Keratinocyte (primary cell): ENCODE data around the gene SCRG1. TPM values are rescaled to one million over a fixed set of nuclear protein-coding genes. Genes with fewer than 3 reads are reported as not detected.

Source experiments
- DNase-seq: peaks from one replicate; pipeline ENCODE4 v3.0.0-alpha.2; 2011; ENCODE audit warnings: low read depth, missing footprints, low spot score
- FAIRE-seq: peaks from 2 replicates; lab custom pipeline; 2011; peaks lifted over from hg19 to GRCh38; lab: Jason Lieb, UNC
- H2AFZ ChIP-seq: 2 replicates; pipeline ENCODE4 v1.6.0; 2012; ENCODE audit warnings: low read length, control low read depth, inconsistent platforms; ENCODE audit not compliant: control insufficient read depth
- H3K27ac ChIP-seq: 2 replicates; pipeline ENCODE4 v1.5.1; 2011; ENCODE audit warnings: low read length; ENCODE audit not compliant: control insufficient read depth, insufficient read depth
- H3K27me3 ChIP-seq: 3 replicates; pipeline ENCODE4 v1.6.0; 2011; ENCODE audit warnings: low read length; ENCODE audit not compliant: control insufficient read depth, insufficient read depth; ENCODE audit errors: extremely low read depth
- H3K36me3 ChIP-seq, 2 experiments: 2 replicates in 1 of 2; 3 replicates in 1 of 2; pipeline ENCODE4 v1.5.1; 2011; ENCODE audit warnings: low read length in 2 of 2, mild to moderate bottlenecking in 1 of 2; ENCODE audit not compliant: control insufficient read depth in 2 of 2, insufficient read depth in 2 of 2; ENCODE audit errors: extremely low read depth in 1 of 2
- H3K4me1 ChIP-seq: 3 replicates; pipeline ENCODE4 v1.5.1; 2011; ENCODE audit warnings: low read length; ENCODE audit not compliant: control insufficient read depth, insufficient read depth; ENCODE audit errors: extremely low read depth
- H3K4me2 ChIP-seq: 3 replicates; pipeline ENCODE4 v1.6.0; 2011; ENCODE audit warnings: low read depth, low read length; ENCODE audit not compliant: control insufficient read depth, insufficient read depth; ENCODE audit errors: extremely low read depth
- H3K4me3 ChIP-seq, 3 experiments: fragments of 200-600 bp in 1 of 3; sonication (generic) in 1 of 3; 2 replicates in 2 of 3; 3 replicates in 1 of 3; pipeline ENCODE4 v1.5.1; 2011 to 2016; ENCODE audit warnings: low read length in 3 of 3, mild to moderate bottlenecking in 3 of 3, control low read depth in 2 of 3, inconsistent platforms in 1 of 3, low read depth in 1 of 3, mixed read lengths in 1 of 3, mixed run types in 1 of 3, moderate library complexity in 1 of 3; ENCODE audit not compliant: control insufficient read depth in 2 of 3, insufficient read depth in 2 of 3; ENCODE audit errors: extremely low read depth in 1 of 3
- H3K79me2 ChIP-seq: 2 replicates; pipeline ENCODE4 v1.6.0; 2012; ENCODE audit warnings: low read length; ENCODE audit not compliant: control insufficient read depth, insufficient read depth
- H3K9ac ChIP-seq: 3 replicates; pipeline ENCODE4 v1.6.0; 2011; ENCODE audit warnings: low read length; ENCODE audit not compliant: control insufficient read depth, insufficient read depth; ENCODE audit errors: extremely low read depth
- H3K9me1 ChIP-seq: 3 replicates; pipeline ENCODE4 v1.6.0; 2011; ENCODE audit warnings: low read length; ENCODE audit not compliant: control insufficient read depth, insufficient read depth; ENCODE audit errors: extremely low read depth
- H3K9me3 ChIP-seq: 2 replicates; pipeline ENCODE4 v1.5.1; 2012; ENCODE audit warnings: low read depth, low read length; ENCODE audit not compliant: control insufficient read depth
- H4K20me1 ChIP-seq: 3 replicates; pipeline ENCODE4 v1.6.0; 2011; ENCODE audit warnings: low read length; ENCODE audit not compliant: control insufficient read depth, insufficient read depth; ENCODE audit errors: extremely low read depth
- EZH2 ChIP-seq: IDR thresholded peaks from one replicate; pipeline ENCODE4 v1.6.1; 2012; ENCODE audit warnings: inconsistent platforms, mild to moderate bottlenecking, low read length, moderate library complexity
- dilution Hi-C: fragments of 300-500 bp; cut with MboI; formaldehyde crosslinking; loops from one replicate; pipeline ENCODE4 v1.7.0; 2020; ENCODE audit warnings: low sequenced_read_pairs; ENCODE audit not compliant: extremely low pct_ligation_motif_present
- polyA plus RNA-seq, 5 experiments: library from polyadenylated mRNA; depleted of rRNA in 3 of 5; stranded (reverse) in 3 of 5; stranded (forward) in 1 of 5; unstranded in 1 of 5; fragments of >200 nt; gene quantifications; 1 replicate in 1 of 5; 2 replicates in 3 of 5; 3 replicates in 1 of 5; pipeline versions ENCODE4 v1.2.1 to v1.2.3, GENCODE V29; 2011 to 2012; ENCODE audit warnings: missing spikeins in 2 of 5, low read depth in 1 of 5, low replicate concordance in 1 of 5
- TF ChIP-seq, protein P1 (sequence below), 3 experiments: IDR thresholded peaks in 1 of 3; conservative IDR thresholded peaks in 1 of 3; optimal IDR thresholded peaks in 1 of 3; 2 replicates in 2 of 3; 3 replicates in 1 of 3; pipeline versions ENCODE3 to v1.5.1; 2011; ENCODE audit warnings: low read length in 3 of 3, mild to moderate bottlenecking in 3 of 3, moderate library complexity in 2 of 3, control low read depth in 1 of 3, inconsistent platforms in 1 of 3; ENCODE audit not compliant: insufficient read depth in 2 of 3; ENCODE audit errors: extremely low read depth in 1 of 3

SCRG1 gene
- polyA plus RNA-seq, 1 donor (not counting 4 experiments of a cell fraction or from before 2014, with no cell fraction given), result not detected

DNA sequence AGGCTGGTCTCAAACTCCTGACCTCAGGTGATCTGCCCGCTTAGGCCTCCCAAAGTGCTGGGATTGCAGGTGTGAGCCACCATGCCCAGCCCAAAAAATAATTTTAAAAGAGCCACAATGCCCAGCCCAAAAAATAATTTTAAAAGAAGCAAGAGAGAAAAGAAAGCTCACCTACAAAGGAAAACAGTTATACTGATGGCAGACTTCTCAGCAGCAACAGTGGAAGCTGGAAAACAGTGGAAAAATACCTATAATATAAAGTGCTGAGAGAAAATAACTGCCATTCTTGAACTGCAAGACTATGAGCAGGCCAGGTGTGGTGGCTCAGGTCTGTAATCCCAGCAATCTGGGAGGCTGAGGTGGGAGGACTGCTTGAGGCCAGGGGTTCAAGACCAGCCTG is 51.4 kb downstream of the SCRG1 start:
- Histone ChIP-seq H3K79me2 (no peaks in the 10 kb centered on the region), H3K36me3 (no peaks in the 10 kb centered on the region), H3K4me3 (no peak overlapping the region), H3K9ac (no peak overlapping the region), H3K9me1 (no peaks in the 10 kb centered on the region), H3K9me3 (no peaks in the 10 kb centered on the region), H2AFZ (no peak overlapping the region), H3K4me1 (no peaks in the 10 kb centered on the region), H4K20me1 (no peaks in the 10 kb centered on the region), H3K27ac (no peak overlapping the region), H3K4me2 (no peak overlapping the region), H3K27me3 (no peaks in the 10 kb centered on the region)
- TF ChIP-seq, protein P1, sequence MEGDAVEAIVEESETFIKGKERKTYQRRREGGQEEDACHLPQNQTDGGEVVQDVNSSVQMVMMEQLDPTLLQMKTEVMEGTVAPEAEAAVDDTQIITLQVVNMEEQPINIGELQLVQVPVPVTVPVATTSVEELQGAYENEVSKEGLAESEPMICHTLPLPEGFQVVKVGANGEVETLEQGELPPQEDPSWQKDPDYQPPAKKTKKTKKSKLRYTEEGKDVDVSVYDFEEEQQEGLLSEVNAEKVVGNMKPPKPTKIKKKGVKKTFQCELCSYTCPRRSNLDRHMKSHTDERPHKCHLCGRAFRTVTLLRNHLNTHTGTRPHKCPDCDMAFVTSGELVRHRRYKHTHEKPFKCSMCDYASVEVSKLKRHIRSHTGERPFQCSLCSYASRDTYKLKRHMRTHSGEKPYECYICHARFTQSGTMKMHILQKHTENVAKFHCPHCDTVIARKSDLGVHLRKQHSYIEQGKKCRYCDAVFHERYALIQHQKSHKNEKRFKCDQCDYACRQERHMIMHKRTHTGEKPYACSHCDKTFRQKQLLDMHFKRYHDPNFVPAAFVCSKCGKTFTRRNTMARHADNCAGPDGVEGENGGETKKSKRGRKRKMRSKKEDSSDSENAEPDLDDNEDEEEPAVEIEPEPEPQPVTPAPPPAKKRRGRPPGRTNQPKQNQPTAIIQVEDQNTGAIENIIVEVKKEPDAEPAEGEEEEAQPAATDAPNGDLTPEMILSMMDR (optimal IDR thresholded peaks at IDR 0.05 in 1 of 3, IDR thresholded peaks at IDR 0.05 in 1 of 3, conservative IDR thresholded peaks at IDR 0.05 in 1 of 3; ENCODE audit: extremely low read depth in 1 of 3, insufficient read depth in 2 of 3, low read length in 3 of 3), result no peak
- DNase-seq (no peak), FAIRE-seq (no peak)
- dilution Hi-C loops, result no loop called here

DNA sequence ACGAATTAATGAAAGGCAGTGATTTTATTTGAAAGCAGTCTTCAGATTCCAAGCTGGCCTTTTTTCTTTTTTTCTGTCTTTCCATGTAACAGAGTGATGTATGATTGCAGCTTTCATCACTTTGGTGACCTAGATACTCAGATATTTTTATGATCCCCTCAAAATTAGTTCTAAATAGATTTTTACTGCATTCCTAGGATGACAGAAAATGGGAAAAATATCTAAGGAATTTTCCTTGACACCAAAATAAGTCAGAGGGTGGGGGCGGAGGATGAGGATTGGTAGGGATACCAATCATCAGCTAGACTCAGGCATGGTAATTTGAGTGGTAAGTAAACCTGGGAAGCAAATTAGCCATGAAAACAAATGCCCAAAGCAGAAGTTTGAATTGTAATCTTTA is 52.8 kb downstream of the SCRG1 start:
- H3K36me3 ChIP-seq, result no peaks in the 10 kb centered on the region
- H3K27ac ChIP-seq, result no peak overlapping the region
- H2AFZ ChIP-seq, result peak overlapping the region; percentile 46
- dilution Hi-C loops, result no loop called here
- FAIRE-seq (no peak), DNase-seq (no peak)
- H4K20me1 ChIP-seq, result no peaks in the 10 kb centered on the region
- H3K4me2 ChIP-seq, result peak overlapping the region; percentile 8
- TF ChIP-seq EZH2, result no peak
- TF ChIP-seq, protein P1 (optimal IDR thresholded peaks at IDR 0.05 in 1 of 3, IDR thresholded peaks at IDR 0.05 in 1 of 3, conservative IDR thresholded peaks at IDR 0.05 in 1 of 3; ENCODE audit: extremely low read depth in 1 of 3, insufficient read depth in 2 of 3, low read length in 3 of 3), result no peak
- no peaks in the 10 kb centered on the region for H3K4me1 ChIP-seq
- no peak overlapping the region for H3K9ac ChIP-seq
- H3K27me3 ChIP-seq, result no peaks in the 10 kb centered on the region
- H3K9me3 ChIP-seq, result no peaks in the 10 kb centered on the region
- H3K9me1 ChIP-seq, result no peaks in the 10 kb centered on the region
- no peak overlapping the region for H3K4me3 ChIP-seq
- no peaks in the 10 kb centered on the region for H3K79me2 ChIP-seq
